ENCODE measurements around the gene PRRC1. TPM values are rescaled to one million over a fixed set of nuclear protein-coding genes. Genes with fewer than 3 reads are reported as not detected.

The PRRC1 gene
- total RNA-seq, 2 experiments from 2014 or later = 39.4 to 44.0 TPM

GRCh38 chr5:127602481-127602880, 85.0 kb downstream of the PRRC1 start:
- no peak for DNase-seq
- H3K36me3 Mint-ChIP-seq = no peaks in the 10 kb centered on the region
- H3K4me3 Mint-ChIP-seq = no peak overlapping the region
- ChIA-PET CTCF (no interaction called here), POLR2A (no interaction called here)
- H3K27ac Mint-ChIP-seq = no peak overlapping the region
- no peaks in the 10 kb centered on the region for H3K9me3 Mint-ChIP-seq
- H3K4me1 Mint-ChIP-seq (ENCODE audit: low read depth) = peaks cover 4% of the 10 kb centered on the region
- peaks cover 8% of the 10 kb centered on the region for H3K27me3 Mint-ChIP-seq
- intact Hi-C loops (cut with micrococcal nuclease) = no loop called here

DNA sequence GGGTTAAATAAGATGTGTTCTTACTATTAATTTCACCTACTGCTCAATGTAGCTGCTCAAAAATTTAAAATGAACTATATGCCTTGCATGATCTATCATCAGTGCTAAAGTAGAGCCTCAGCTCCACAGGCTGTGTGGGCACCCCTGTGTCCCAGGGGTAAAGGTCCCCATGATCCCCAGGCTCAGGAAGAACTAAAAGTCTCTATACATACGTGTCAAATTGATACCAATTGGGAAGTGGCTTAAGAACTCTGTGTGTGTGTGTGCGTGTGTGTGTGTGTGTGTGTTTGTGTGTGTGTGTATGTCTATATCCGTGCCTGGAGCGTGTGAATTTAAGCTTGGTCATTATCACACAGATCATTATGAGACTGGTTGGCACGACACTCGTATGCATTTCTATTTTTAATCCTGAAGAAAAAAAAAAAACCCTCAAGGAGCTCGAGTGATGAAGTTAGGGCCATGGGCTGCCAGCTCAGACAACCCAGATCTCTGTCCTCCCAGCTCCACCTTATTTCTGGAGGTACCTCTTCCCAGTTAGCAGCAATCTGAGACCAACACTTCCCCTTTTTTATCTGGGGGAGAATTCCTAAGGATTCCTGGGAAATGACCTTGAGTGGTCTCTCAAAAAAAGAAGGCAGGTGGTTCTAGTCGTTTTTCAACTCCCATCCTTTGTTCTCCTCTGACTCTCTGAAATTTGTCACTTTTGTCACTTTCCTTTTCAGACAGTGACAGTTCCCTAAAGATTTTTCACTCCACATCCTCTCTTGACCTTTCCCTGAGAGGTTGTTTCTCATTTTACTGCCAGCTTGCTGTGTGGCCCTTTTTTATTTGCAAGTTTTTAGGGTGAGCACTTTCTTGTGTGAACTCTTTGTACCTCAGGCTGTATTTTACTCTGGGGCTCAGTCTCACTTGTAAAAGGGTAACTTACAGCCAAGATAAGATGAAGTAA, 85.7 kb downstream of the PRRC1 start:
- Mint-ChIP-seq H3K9me3 (no peaks in the 10 kb centered on the region), H3K4me3 (no peak overlapping the region), H3K27ac (no peak overlapping the region), H3K4me1 (ENCODE audit: low read depth) (peaks cover 7% of the 10 kb centered on the region), H3K36me3 (no peaks in the 10 kb centered on the region), H3K27me3 (peaks cover 8% of the 10 kb centered on the region)
- CTCF ChIA-PET = no interaction called here
- DNase-seq = no peak
- intact Hi-C loops (cut with micrococcal nuclease) = no loop called here
- POLR2A ChIA-PET = no interaction called here

Other genes starting within 250 kb of the PRRC1 start
- not detected for gene MEGF10, start 226.8 kb upstream of the PRRC1 start, total RNA-seq
- gene CTXN3, start 131.4 kb downstream of the PRRC1 start, total RNA-seq = not detected
- gene CCDC192, start 185.8 kb downstream of the PRRC1 start, total RNA-seq = not detected